Neural cell (in vitro differentiated cells): ENCODE measurements around the gene MUS81.

Experiments used
- CTCF ChIP-seq: fragments of 450-650 bp; IDR thresholded peaks from 2 replicates; pipeline ENCODE4 v1.5.1; 2014; ENCODE audit warnings: antibody characterized with exemption, mild to moderate bottlenecking, moderate library complexity; ENCODE audit not compliant: poor library complexity, severe bottlenecking
- EZH2 ChIP-seq: fragments of 200-600, 300-800 bp; shearing (Covaris generic), sonication (generic); IDR thresholded peaks from 2 replicates; pipeline ENCODE4 v1.6.1; 2014; ENCODE audit warnings: antibody characterized with exemption, low read length, borderline replicate concordance, mild to moderate bottlenecking; ENCODE audit not compliant: insufficient read depth, poor library complexity, severe bottlenecking
- REST ChIP-seq: IDR thresholded peaks from 2 replicates; pipeline ENCODE4 v1.6.1; 2012; ENCODE audit warnings: borderline replicate concordance
- SMC3 ChIP-seq: fragments of 450-650 bp; conservative IDR thresholded peaks from 2 replicates; pipeline ENCODE4 v1.6.1; 2014; ENCODE audit warnings: antibody characterized with exemption, mild to moderate bottlenecking, moderate library complexity; ENCODE audit not compliant: poor library complexity
- TAF1 ChIP-seq: IDR thresholded peaks from 2 replicates; pipeline ENCODE4 v1.6.1; 2012; ENCODE audit warnings: low read depth

- peak; percentile 99 for TF ChIP-seq CTCF
- TF ChIP-seq EZH2, result no peak
- no peak for TF ChIP-seq REST
- no peak for TF ChIP-seq TAF1
- TF ChIP-seq SMC3, result peak; percentile 94
These were observed 24.5 kb downstream of the MUS81 start for GRCh38 chr11:65884716-65885092.
